HG02798 (cell line): ENCODE measurements around the gene U2AF2.
A peak's percentile ranks its signal among the peaks of the same experiment; 100 is the strongest.

Experiments
- ATAC-seq: cut with Tn5 transposase; IDR thresholded peaks from one replicate; pipeline ENCODE4 v1.9.1; 2021; ENCODE audit warnings: mild to moderate bottlenecking; ENCODE audit not compliant: unreplicated experiment, poor library complexity

U2AF2 gene

DNA sequence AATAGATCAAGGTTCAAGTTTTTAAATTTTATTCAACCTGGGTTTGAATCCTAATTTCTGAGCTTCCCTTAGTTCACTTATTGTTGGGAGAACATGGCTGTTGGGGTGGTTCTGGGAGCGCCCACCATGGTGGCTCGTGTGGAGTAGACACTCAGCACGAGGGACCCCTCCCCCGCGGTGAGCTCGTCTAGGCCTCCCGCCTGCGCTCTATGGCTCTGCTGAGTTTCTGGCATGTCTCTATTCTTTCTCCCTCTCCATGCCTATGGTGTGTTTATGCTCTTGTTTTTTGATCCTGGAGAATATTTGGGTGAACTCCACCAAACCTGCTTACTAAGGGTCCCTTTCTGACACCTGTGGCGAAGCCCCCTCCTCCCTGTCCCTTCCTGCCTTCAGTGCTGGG lies 18.6 kb downstream of the U2AF2 start:
- ATAC-seq, result no peak

- no peak for ATAC-seq
Measured at GRCh38 chr19:55673889-55674288, 19.1 kb downstream of the U2AF2 start.

DNA sequence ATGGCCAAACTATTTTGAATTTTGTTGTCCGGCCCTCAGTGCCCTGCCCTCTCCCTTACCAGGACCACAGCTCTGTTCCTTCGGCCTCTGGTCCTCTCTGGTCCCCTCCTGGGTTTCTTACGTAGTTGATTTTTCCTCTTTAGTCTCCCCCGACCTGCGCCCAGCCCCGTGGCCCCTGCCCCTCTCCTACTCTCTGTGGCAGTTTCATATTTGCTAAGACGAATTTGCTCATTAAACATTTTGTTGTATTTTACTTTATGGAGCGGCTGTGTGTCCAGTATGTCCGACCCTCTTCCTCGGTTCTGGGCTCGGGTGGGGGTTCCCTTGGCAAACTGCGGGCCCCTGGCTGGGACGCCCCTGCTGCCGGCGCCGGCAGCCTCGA lies 19.6 kb downstream of the U2AF2 start:
- ATAC-seq, result no peak

DNA sequence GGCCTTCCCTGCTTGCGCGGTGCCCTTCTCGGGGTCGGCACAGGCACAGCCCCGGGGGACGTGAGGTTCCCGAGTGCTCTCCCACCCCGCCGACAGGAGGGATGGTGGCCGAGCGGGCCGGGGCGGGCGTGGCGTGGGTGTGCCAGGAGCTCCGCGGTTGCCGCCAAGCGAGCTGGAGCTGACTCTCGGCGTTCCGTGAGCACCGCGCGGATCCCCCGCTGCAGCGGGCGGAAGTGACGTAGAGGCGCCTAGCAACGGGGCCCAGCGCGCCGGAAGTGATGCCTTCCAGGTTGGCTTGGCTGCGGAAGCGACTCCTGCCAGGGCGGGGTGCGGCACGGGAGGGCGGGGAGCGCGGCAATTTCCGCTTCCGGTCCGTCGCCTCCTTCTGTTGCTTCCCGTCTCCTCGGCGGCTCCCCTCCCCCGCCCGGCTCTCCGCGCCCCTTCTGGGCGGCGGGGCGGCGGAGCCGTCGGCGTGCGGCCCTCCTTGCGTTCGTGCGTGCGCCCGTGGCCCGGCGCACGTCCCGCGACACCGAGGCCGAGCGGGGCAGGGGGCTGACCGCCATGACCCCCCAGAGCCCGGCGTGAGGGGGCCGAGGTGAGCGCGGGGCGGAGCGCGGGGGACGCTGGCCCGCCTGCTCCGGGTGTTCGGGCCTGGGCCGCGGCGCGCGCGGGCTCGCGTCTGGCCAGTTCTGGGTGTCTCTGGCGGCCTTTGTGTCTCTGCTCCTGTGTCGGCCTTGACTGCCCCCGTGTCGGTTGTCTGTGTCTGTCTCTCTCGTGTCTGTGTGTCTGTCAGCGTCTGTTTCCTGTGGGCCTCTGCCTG lies 20.2 kb downstream of the U2AF2 start, which contains the start of gene EPN1:
EPN1 (plus strand) TSS at position 386 of the 820 bp plus-strand sequence. CDS start 3,402 bp downstream, outside the sequence.
- peak; percentile 82 for ATAC-seq

DNA sequence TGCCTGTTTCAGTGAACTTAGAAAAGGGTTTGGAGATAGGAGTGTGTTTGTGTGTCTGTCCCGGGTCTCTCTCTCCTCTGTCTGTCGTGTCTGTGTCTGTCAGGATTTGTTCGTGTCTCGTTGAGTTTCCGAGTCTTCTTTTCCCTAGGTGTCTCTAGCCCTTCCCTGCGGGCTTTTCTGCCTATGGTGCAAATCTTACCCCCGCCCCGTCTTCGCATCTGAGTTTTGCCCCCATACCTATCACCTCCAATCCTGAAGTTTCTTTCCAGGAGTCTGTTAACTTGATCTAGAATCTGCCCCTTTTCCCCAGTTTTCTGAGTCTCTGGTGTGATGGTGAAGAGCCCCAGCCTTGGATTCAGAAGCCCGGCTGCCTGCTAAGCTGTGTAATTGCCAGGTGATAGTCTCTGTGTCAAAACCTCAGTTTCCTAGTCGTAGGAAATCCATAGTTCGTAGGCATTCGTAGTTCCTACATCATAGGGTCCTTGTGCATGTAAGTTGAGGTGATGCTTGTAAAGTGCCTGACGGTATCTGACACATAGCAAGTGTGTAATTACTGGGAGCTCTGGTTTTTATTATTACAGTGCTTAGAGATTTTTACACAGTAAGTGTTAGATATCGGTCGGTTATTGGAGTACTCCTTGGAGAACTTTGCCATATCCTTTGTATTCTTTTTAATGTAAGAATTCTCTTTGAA lies 21.0 kb downstream of the U2AF2 start:
- ATAC-seq, result no peak

GRCh38 chr19:55676383-55676782 lies 21.5 kb downstream of the U2AF2 start:
- no peak for ATAC-seq

DNA sequence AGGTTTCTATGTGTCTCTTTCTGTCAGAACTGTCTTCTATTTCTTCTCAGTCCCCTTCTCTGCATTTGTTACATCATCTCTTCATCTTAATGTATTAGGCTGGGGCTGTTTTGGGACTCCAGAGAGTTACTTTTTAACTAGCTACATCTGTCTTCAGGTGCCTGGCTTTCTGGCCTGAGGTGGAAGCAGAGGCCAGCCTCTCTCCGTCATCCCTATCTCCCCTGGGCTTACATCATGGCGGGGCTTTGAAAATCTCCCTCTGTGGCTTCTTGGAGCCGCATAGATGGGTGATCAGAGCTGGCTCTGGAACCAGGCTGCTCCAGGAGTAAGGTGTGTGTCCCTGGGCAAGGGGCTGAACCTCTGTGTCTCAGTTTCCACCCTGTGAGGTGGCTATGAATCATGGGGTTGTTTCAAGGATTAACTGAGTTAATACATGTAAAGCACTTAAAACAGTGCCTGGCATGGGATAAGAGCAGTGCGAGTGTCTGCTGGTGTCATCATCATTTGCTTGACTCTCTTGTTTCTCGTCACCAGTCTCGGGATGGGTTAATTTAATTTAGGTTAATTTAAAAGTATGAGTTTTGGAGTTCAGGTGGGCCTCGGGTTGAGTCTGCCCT lies 22.2 kb downstream of the U2AF2 start:
- no peak for ATAC-seq

GRCh38 chr19:55677572-55678028 lies 22.8 kb downstream of the U2AF2 start:
- no peak for ATAC-seq

DNA sequence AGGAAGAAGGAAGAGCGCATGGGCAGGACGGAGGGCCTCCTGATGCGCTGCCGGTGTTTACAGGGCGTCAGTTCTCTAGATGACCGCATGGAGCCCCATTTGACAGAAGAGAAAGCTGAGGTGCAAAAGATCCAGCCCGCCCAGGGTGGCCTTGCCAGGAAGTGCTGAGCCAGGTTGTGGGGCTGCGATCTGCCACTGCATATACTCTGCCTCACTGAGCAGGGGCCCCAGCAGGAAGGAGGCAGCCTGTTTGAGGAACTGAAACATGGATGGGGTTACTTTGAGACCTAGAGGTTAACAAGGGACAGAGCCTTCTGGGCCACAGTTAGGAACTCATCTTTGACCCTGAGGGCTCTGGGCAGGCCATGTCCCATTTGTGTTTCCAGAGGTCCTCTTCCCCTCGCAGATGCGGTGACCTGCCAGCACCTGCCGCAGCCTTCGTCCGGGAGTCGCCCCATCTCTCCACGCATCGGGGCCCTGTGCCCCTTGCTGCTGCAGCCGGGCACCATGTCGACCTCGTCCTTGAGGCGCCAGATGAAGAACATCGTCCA lies 23.4 kb downstream of the U2AF2 start:
- ATAC-seq, result peak; percentile 68

DNA sequence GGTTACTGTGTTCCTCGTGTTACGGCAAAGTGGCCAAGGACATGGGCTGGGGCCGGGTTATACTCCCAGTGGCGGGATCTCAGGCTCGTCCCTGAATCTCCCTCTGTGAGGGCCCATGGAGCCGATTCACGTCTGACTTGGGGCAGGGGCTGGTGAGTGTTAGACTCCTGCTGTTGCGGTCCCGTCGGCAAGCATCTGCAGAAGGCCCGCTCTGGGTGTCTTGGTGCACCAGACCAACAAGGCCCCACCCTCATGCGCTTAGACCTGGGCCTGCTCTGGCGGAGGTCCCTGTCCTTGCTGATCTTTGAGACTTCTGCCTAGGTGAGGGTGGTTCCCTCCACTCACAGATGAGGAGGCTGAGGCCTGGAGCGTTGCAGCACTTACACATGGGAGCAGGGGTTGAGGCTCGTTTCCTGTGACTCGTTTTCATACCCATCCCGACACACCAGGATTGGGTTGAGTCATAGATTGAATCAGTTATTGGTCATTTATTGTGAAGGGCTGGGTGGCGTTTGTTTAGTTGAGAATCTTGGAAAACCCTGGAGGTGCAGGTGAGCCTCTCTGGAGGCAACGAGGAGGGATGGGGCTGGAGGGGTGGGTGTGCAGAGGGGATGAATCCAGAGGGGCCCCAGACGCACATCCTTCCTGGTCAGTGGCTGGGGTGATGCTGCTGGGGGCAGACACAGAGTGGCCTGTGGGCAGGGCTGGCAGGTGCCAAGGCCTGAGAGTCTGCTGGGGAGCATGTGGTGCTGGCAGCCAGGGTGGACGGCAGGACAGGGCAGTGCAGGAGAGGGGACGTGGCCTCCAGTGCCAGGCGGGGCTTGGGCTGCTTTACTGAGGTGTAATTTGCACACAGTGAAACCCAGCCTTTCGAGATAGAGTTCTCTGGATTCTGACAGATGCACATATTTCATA lies 24.8 kb downstream of the U2AF2 start:
- ATAC-seq, result no peak

DNA sequence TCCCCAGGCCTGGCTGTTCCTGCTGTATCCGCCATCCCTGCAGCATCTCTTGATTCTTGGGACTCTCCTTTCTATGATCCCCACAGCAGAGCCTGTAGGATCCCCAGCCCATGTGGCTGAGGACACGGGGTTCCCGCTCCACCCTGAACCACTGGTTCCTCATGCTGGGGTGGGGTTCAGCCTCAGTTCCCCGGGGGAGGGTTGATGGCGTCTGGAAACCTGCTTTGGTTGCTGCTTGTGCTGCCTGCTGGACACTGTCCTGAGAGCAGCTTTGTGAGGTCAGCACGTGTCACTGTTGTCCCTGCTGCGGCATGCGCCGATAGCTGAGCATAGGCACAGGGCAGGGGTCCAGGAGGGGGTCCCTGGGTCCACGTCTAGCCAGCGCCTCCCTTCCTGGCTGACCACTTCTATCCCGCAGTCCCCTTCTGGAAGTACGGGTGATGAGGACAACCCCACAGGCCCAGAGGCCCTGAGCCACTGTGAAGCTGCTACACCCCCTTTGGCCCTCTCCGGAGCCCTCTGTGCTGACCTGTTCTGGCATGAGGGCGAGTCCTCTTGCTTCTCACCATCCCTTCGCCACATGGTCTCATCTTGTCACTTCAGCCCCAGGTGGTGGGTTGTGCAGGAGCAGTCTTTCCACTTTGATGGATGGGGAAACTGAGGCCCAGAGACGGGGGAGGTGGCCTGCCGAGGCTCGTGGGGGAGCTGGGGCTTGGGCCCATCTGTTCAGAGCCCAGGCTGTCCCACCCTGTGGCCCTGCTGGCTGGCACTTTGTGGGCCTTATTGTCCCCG lies 25.7 kb downstream of the U2AF2 start:
- no peak for ATAC-seq

- no peak for ATAC-seq
Measured at GRCh38 chr19:55681131-55682092, 26.6 kb downstream of the U2AF2 start.

DNA sequence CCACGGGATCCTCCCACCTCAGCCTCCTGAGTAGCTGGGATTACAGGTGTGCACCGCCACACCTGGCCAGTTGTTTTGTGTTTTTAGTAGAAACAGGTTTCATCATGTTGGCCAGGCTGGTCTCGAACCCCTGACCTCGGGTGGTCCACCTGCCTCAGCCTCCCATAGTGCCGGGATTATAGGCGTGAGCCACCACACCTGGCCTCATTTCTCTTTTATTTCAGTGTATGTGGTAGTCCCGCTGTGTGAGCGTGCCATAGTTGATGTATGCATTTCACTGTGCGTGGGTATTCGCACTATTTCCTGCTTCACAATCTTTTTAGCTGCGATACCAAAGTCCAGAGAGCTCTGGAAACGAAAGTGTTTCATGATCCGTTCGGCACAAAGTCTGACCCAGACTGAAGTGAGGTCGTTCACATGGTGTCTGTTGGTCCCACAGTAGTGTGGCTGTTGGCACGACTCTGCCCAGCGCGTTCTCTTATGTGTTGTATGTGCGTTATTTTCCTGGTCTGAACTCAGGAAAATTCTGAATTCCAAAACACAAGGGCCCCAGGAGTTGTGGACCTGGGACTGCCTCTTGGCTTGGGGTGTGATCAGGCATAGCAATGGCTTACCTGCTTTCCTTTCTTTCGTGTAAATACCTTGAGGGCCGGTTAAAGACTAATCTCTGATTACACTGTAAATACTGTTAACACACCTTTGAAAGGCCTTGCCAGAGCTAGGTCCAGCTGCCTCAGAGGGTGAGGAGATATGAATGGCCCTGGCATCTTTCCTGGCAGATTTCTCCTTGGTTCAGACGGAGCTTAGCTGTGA lies 28.8 kb downstream of the U2AF2 start:
- no peak for ATAC-seq

DNA sequence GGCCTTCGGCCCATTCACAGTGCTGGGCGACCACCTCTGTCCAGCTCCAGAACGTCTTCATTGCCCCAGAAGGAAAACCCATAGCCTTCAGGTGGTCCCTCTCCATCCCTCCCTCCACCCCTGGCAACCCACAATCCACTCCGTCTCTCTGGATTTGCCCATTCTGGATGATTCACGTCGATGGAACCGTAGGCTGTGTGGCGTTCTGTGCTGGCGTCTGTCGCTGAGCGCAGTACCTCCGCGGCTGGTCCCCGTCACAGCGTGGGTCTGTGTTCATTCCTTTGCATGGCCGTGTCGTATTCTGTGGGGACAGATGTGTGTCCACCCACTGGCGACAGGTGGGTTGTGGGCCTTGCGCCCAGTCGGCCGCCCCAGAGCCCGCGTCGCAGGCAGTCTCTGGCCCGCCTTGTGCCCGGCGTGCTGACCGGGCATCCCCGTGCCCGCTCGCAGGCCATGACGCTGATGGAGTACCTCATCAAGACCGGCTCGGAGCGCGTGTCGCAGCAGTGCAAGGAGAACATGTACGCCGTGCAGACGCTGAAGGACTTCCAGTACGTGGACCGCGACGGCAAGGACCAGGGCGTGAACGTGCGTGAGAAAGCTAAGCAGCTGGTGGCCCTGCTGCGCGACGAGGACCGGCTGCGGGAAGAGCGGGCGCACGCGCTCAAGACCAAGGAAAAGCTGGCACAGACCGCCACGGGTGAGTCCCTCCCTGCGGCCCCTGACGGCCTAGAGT lies 30.3 kb downstream of the U2AF2 start:
- no peak for ATAC-seq

GRCh38 chr19:55685776-55686175 lies 30.9 kb downstream of the U2AF2 start:
- no peak for ATAC-seq

DNA sequence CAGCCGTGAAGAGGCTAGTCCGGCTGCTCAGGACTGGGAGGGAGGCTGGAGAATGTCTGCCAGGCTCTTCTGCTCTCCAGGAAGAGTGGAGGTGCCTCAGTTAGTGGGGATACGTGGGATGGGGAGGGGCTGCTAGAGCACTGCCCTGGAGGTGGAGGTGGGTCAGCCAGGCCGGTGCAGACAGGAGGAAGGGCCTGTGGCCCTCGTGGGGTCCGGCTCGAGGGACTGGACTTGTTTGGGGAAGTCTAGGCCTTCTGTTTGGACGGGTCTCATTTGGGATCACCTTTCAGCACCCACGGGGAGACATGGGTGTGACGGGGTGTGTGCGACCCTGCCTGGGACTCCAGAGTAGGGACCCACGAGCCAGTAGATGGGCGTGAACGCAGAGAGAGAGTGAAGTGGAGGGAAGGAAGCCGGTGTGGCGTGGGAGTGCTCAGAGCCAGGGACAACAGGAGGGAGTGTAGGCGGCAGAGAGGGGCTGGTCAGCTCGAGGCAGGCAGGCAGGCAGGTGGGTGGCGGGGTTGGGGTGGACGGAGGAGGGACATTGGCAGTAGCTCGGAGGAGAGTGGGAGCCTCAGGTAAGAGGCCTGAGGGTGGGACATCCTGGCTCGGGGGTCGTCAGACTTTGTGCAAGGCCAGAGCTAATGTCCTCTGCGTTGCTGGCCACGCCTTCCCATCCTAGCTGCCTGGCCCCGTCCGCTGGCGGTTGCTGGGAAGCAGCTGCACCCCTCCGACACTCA lies 31.6 kb downstream of the U2AF2 start:
- no peak for ATAC-seq
